Colonic mucosa (tissue), 4 donors: ENCODE measurements around the gene ACSF2. TPM values are rescaled to one million over a fixed set of nuclear protein-coding genes. Genes with fewer than 3 reads are reported as not detected.
A peak's percentile ranks its signal among the peaks of the same experiment; 100 is the strongest.

ENCODE experiments used
- DNase-seq: peaks from one replicate; pipeline ENCODE4 v3.0.0-alpha.2; 2020
- H3K27ac ChIP-seq: fragments of 200-600 bp; one replicate; pipeline ENCODE4 v1.8.0; 2021
- H3K27me3 ChIP-seq: fragments of 200-600 bp; one replicate; pipeline ENCODE4 v1.8.0; 2021
- H3K36me3 ChIP-seq: fragments of 200-600 bp; one replicate; pipeline ENCODE4 v1.8.0; 2021
- H3K4me1 ChIP-seq: fragments of 200-600 bp; one replicate; pipeline ENCODE4 v1.8.0; 2021; ENCODE audit warnings: mild to moderate bottlenecking
- H3K4me3 ChIP-seq: fragments of 200-600 bp; one replicate; pipeline ENCODE4 v1.8.0; 2021
- H3K9ac ChIP-seq, 2 donors: one replicate each; pipeline ENCODE4 v1.7.0; 2013; ENCODE audit warnings: control low read depth in 2 of 2, low read depth in 2 of 2, low read length in 2 of 2
- H3K9me3 ChIP-seq: fragments of 200-600 bp; one replicate; pipeline ENCODE4 v1.8.0; 2021
- intact Hi-C: fragments of 100-400 bp; cut with DNase I; formaldehyde crosslinking; loops from one replicate; pipeline ENCODE4 v1.14.1; 2022
- total RNA-seq, 2 donors: library from RNA; stranded (reverse); fragmentation: NEBNext Ultra II Directional in 1 of 2; extraction: Animal tissue kit (Norgen Biotek cat#: 25700) in 1 of 2; gene quantifications; one replicate each; pipeline ENCODE4 v1.2.1, GENCODE V29; 2021
- TF ChIP-seq, protein P1 (sequence below): fragments of 200-600 bp; IDR thresholded peaks from one replicate; pipeline ENCODE4 v1.8.0; 2022; ENCODE audit warnings: antibody characterized with exemption, mild to moderate bottlenecking
- donor health status: healthy.
- donor health status: DM: no; HTN: no; CAD: no.
- donor health status: DM: no; HTN: no; CAD: no.

Gene ACSF2
- total RNA-seq, 2 donors from 2014 or later, result 50.8 to 119 TPM

DNA sequence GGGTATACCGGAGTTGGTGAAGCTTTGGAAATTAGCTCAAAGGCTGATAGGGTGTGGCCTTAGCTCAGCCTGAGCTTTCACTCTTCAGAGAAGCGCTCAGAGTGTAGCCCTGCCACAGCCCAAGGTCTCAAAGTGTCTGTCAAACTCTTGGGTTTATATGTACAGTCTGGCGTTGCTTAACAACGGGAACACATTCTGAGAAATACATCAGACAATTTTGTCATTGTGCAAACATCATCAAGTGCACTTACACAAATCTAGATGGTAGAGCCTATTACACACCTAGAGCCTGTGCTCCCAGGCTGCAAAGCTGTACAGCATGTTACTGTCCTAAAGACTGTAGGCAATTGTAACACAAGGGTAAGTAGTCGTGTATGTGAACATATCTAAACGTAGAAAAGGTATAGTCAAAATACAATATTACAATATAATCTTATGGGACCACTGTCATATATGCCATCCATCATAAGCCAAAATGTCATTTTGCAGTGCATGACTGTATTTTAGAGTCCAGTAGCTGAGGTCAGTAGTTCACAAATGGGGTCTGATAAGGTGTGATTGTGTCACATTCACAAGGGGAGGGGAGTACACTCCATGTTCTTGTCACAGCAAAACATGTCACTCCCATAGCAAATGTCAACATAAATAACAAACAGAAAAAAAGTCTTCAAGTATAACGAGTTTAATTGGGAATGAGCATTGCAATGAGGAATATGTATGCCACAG, 22.0 kb downstream of the ACSF2 start:
- peak overlapping the region in 1 of 2 donors; percentile 54 for H3K9ac ChIP-seq
- H3K9me3 ChIP-seq, result no peaks in the 10 kb centered on the region
- H3K36me3 ChIP-seq, result no peaks in the 10 kb centered on the region
- TF ChIP-seq, protein P1, sequence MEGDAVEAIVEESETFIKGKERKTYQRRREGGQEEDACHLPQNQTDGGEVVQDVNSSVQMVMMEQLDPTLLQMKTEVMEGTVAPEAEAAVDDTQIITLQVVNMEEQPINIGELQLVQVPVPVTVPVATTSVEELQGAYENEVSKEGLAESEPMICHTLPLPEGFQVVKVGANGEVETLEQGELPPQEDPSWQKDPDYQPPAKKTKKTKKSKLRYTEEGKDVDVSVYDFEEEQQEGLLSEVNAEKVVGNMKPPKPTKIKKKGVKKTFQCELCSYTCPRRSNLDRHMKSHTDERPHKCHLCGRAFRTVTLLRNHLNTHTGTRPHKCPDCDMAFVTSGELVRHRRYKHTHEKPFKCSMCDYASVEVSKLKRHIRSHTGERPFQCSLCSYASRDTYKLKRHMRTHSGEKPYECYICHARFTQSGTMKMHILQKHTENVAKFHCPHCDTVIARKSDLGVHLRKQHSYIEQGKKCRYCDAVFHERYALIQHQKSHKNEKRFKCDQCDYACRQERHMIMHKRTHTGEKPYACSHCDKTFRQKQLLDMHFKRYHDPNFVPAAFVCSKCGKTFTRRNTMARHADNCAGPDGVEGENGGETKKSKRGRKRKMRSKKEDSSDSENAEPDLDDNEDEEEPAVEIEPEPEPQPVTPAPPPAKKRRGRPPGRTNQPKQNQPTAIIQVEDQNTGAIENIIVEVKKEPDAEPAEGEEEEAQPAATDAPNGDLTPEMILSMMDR, result no peak
- no peak overlapping the region for H3K27ac ChIP-seq
- no peaks in the 10 kb centered on the region for H3K27me3 ChIP-seq
- H3K4me1 ChIP-seq, result peaks cover 6% of the 10 kb centered on the region
- no peak overlapping the region for H3K4me3 ChIP-seq
- intact Hi-C loops, result no loop called here
- peak; percentile 66 for DNase-seq

DNA sequence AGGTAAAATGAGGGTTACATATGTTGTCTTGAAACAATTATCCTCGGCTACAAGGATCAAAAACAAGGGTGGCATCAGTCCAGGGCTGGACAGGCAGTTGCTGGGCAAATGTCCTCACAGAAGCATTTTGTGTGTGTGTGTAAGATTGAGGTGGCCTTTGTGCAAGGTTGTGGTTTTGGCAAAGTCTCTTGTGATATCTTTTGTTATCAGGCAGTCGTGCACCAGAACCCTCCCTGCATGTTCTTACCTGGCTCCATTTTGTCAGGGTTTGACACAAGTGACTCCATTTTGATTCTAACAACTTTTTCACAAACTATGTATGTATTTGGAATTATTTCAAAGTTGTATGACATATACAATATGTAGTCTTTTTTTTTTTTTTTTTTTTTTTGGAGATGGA, 22.6 kb downstream of the ACSF2 start:
- Histone ChIP-seq H3K9me3 (no peaks in the 10 kb centered on the region), H3K27ac (no peak overlapping the region), H3K36me3 (no peaks in the 10 kb centered on the region), H3K4me3 (no peak overlapping the region), H3K4me1 (peaks cover 5% of the 10 kb centered on the region), H3K9ac (peak overlapping the region in 1 of 2 donors; percentile 54), H3K27me3 (no peaks in the 10 kb centered on the region)
- peak; percentile 21 for DNase-seq
- TF ChIP-seq, protein P1, result no peak
- intact Hi-C loops, result no loop called here

DNA sequence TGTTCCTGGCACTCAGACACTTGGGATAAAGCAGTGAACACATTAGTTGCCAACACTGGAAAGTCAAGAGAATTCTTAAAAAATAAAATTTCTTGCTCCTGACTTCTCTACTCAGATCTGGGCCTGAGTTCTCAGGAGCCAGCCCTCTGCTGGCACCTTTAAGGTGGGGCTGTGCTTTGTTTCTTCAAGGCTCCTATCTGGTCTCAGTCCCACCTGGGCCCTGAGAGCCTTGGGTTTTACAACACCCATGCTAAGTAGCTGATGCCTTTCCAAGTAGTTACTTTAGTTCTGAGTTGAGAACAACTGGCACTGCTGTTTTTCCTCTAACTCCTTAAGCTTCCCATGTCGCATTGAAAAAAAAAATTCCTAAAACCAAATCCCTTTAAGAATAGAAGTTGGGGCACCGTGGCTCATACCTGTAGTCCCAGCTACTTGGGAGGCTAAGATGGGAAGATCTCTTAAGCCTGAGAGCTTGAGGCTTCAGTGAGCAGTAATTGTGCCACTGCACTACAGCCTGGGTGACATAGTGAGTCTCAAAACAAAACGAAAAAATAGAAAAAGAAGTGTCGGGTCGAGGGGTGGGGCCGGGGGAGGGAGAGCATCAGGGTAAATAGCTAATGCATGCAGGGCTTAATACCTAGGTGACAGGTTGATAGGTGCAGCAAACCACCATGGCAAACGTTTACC, 26.1 kb downstream of the ACSF2 start:
- TF ChIP-seq, protein P1, result no peak
- Histone ChIP-seq H3K36me3 (no peaks in the 10 kb centered on the region), H3K4me1 (peaks cover 11% of the 10 kb centered on the region), H3K9me3 (no peaks in the 10 kb centered on the region), H3K4me3 (no peak overlapping the region), H3K9ac (peak overlapping the region in 1 of 2 donors; percentile 20), H3K27me3 (no peaks in the 10 kb centered on the region), H3K27ac (peak overlapping the region; percentile 64)
- DNase-seq, result peak; percentile 32
- intact Hi-C loops, result no loop called here

DNA sequence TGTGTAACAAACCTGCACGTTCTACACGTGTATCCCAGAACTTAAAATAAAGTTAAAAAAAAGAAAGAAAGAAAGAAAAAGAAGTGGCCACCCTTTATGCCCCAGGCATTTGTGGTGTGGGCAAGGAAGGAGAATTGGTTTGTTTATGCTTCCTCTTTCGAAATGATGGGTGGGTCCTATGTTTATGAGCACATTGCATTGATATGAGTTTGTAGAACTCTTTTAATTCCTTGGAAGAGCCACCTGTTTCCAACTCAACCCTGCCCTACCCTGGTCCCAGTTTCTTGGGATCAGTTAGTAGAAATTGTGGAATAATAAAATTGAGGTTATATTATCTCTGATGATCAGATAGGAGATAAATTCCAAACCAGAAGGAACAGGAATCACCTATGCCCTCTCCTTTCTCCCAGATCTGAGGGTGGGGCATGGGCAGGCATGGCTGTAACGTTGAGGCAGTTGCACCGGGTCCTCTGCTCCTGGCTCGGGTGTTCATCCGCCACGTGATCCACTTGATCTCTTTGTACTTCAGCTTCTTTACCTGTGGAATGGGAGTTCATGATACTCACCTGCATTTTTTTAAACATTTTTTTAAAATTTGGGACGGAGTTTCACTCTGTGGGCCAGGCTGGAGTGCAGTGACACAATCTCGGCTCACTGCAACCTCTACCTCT, 26.7 kb downstream of the ACSF2 start:
- Histone ChIP-seq H3K27me3 (no peaks in the 10 kb centered on the region), H3K4me1 (peaks cover 11% of the 10 kb centered on the region), H3K36me3 (no peaks in the 10 kb centered on the region), H3K9me3 (no peaks in the 10 kb centered on the region), H3K27ac (peak overlapping the region; percentile 64), H3K9ac (peak overlapping the region in 1 of 2 donors; percentile 20), H3K4me3 (no peak overlapping the region)
- DNase-seq, result peak; percentile 85
- intact Hi-C loops, result no loop called here
- TF ChIP-seq, protein P1, result no peak

DNA sequence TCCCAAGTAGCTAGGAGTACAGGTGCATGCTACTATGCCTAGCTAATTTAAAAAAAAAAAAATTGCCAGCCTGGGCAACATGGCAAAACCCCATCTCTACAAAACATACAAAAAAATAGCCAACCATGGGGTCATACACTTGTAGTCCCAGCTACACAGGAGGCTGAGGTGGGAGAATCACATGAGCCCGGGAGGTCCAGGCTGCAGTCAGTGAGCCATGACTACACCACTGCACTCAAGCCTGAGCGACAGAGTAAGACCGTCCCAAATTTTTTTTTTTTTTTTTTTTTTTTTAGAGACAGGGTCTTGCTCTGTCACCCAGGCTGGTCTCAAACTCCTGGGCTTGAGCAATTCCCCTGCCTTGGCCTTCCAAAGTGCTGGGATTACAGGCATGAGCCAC, 27.9 kb downstream of the ACSF2 start:
- TF ChIP-seq, protein P1, result no peak
- no peak overlapping the region for H3K27ac ChIP-seq
- H3K4me1 ChIP-seq, result peaks cover 11% of the 10 kb centered on the region
- H3K9me3 ChIP-seq, result no peaks in the 10 kb centered on the region
- no peaks in the 10 kb centered on the region for H3K36me3 ChIP-seq
- no peak for DNase-seq
- intact Hi-C loops, result no loop called here
- H3K4me3 ChIP-seq, result no peak overlapping the region
- no peak overlapping the region for H3K9ac ChIP-seq
- H3K27me3 ChIP-seq, result no peaks in the 10 kb centered on the region
